Activated T-cell treated with anti-CD3 and anti-CD28 coated beads for 24 hours (primary cell): ENCODE measurements around the gene ATOH1.

Source experiments
- DNase-seq: peaks from one replicate; pipeline ENCODE4 v3.0.0-alpha.2; 2020; ENCODE audit warnings: low read depth

Gene ATOH1

DNA sequence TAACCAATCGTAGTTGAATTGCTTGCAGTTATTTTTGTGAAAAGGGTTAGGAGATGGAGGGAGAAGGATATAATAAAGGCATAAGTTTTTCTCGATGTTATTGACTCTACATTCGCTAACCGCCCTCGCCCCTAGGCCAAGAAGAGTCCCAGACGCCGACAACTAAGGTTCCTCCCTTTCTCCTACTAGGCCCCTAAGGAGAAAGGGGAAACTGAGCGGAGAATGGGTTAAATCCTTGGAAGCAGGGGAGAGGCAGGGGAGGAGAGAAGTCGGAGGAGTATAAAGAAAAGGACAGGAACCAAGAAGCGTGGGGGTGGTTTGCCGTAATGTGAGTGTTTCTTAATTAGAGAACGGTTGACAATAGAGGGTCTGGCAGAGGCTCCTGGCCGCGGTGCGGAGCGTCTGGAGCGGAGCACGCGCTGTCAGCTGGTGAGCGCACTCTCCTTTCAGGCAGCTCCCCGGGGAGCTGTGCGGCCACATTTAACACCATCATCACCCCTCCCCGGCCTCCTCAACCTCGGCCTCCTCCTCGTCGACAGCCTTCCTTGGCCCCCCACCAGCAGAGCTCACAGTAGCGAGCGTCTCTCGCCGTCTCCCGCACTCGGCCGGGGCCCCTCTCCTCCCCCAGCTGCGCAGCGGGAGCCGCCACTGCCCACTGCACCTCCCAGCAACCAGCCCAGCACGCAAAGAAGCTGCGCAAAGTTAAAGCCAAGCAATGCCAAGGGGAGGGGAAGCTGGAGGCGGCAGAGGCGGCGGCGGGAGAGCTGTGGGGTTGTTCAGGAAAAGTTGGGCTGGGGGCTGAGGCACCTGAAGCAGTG is 5.9 kb downstream of the ATOH1 start:
- no peak for DNase-seq

DNA sequence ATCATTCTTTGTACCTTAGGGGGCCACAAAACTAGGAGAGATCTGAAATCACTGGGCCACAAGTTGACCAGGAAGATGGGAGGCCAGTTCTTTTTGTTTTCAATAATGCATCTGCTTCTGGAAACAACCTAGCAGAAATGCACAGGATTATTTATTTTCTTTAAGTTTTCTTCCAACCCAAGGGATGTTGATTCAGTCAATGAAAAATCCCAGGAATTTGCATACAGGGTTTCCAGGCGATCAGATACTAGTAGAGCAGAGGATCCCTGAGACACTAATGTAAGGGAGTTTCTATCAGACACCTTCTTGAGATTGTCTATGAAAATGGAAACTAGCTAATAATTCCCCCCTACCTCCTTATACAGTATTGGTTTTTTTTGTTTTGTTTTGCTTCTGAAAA is 7.4 kb downstream of the ATOH1 start:
- DNase-seq = no peak

DNA sequence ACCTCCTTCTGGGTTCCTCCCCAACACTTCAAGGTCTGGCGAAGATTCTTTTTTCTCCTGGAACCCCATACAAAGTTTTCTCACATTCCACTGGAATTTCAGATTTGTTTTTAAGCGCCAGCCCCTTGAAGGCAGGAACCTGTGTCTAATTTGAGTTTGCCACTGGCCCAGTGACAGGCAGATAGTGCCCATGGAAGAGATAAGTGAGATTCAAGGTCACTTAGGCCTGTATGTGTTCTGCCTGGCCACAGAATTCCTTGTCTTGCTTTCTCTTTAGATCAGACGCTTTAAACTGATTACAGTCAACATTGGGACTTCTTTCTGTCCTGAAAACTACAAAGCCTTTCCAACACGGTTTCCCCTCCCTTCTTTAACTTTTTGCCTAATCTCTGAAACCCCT is 11.2 kb downstream of the ATOH1 start:
- no peak for DNase-seq

DNA sequence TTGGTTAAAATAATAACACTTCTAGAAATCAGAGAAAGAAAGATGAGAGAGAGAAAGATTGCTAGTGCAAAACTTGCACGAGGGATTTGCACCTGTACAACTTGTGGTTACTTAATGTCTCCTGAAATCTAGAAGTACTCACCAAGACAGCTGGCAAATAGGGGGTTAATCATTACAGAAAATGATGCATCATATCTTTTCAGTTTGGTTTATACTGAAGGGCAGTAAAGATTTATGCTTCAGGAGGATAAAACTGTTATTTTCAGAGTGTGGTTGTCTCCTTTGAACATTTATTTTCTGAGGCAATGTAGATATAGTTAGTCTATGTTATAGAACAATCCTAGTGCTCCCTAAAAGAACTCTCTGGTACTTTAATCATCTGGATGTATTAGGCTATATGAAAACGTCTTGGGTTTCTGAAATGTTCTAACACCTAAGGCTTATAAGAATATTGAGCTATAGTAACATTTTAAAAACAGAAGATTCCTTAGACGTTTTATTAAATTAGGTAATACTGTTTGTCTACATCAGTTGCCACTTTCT is 13.3 kb downstream of the ATOH1 start:
- DNase-seq = no peak

DNA sequence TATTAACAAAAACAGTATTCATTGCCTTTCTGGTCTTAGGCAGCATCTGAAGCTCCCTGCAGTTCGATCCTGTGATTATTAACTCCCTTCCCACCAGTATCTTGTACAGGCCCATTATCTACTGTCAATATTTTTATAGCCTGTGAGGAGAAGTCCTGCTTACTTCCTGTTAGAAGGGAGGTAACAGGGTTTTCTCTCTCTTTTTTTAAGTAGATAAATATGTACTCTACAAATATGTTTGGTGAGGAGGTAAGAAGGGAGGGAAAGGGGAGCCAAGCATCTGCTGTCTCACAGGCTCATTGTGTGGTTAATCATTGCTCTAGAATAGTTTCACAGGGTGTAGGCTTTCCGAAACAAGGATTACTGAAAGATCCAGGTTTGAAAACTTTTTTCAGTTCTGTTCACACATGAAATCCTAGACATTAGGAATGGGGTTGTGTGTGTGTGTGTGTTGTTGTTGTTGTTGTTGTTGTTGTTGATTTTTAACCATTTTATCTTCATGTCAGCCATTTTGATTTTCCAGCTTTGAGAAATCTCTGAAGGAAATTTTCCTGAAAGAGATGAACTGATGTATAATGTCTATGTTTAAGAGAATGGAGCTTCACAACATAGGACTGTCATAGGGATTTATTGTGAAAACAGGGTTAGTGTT is 14.2 kb downstream of the ATOH1 start:
- DNase-seq = no peak

DNA sequence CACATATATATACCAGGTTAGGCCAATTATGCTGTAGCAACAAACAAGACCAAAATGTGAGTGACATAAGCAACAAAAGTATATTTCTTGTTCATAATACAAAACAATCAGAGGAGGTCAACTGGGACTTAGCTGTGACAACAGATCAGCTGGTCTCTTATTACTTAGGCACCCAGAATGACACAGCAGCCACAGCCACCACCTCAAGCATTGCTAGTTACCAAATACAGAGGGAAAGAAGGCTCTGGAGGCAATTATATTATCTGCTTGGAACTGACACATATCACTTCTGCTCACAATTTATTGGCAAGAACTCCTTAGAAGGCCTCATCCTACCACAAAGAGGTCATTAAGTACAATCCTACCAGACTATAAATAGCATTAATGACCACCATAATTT is 15.2 kb downstream of the ATOH1 start:
- DNase-seq = no peak

DNA sequence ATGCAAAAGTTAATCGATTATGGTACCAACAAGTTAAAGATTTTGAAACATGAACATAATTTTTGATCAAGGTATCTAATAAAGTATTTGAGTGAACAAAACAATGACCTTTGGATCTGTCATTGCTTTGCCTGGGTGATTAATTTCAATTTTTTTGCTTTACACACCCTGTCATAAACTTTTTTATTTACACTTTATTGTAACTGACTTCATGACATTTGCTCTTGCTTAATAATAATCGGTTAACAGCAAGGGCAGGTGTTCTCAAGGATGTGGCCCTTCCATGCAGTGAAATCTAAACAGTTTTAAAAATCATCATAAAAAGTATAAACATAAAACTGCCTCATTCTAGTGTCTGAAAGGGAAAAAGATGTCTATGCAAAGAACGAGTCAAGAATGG is 24.1 kb downstream of the ATOH1 start:
- DNase-seq = no peak

DNA sequence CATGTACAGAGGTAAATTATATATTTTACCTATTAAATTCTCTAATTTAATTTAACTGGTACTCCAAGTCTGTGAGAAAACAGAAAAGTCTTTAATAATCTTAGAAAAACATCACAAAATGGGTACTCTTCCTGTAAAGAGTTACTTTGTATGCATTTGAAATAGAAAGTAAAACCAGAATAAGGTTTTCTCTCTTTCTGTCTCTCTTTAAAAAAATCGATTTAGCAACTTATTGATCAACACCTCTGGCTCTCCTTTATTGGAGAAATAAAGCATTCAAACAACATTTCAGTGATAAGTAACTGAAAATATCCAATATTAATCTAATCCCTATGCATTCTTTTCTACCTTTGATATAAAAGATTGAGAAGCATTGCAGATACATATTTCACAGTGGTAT is 27.4 kb downstream of the ATOH1 start:
- DNase-seq = no peak

DNA sequence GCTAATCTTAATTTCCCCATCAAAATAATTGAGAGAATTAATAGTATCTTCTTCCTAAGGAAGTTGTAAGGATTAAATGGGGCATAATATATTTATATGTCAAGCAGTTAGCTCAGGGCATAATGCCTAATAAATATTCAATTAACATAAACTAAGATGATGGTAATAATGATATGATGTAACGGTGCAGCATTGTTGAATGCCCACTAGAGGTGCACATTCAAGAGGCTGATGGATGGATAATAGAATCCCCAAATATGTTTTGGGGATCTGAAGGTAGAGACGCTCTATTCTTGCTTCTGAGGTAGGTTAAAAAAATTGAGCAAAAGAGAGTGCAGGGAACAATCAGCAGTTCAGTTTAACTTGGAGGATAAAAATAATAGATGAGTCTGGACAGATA is 37.1 kb downstream of the ATOH1 start:
- DNase-seq = no peak

DNA sequence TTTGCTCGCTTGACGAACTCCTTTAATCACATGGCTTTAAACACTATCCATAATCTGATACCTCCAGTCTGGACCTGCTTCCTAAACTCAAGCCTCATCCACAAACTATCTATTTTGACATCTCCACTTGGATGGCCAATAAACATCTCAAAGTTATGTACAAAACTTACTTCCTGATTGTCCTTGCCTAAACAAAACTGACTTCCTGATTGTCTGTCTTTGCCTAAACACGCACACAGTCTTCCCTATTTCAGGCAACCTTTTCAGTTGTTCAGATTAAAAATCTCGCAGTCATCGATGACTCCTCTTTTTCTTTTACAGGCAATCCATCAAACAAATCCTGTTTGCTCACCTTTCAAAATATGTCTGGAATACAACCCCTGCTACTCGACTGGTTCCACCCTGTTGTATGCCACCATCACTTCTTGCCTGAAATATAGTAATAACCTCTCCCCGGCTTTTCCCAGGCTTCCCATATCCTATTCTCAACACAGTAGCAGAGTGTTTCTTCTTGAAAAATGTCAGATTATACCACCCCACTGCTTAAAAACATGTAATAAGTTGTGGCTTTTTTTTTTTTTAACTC is 39.0 kb downstream of the ATOH1 start:
- DNase-seq = no peak

DNA sequence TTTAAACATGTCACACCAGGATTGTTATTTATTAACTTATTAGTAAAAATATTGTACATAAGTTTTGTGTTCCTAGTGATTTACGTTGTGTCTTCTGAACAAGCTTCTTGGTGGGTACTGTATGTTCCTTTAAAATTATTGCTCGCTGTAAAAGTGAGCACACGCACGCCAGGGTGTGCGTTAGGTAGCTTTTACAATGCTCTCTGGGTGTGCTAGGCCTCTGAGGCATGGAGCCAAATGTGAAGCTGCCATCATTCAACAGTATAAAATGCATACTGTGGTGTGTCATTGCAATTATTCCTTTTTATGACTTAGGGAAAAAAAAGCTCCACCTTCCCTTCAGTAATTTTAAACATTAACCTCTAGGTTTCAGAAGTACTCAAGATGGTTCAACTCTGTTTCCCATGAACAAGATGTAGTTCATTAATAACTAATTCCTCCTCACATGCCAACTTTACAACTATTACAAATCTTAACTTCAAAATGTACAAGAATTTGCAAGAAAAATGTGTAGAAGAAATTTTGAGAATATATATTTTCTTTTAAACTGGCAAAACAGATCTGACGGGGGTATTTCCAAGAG is 42.4 kb downstream of the ATOH1 start:
- DNase-seq = no peak

DNA sequence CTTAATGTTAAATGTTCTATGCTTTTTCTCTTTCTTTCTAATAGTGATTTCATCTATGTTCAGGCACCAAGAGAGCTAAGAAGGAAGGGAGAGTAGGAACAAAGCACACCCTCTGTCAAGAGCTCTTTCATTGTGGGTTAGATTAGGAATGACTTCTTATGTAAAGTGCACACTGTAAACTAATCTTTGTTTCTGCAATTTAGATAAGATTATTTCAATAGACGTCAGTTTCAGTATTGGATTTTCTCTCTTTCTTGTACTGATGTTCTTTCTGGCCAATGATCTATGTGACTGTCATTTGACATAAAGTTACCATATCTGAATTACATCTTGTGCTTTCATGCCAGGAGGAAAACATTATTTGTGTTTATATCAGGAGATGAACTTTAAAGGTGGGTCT is 48.2 kb downstream of the ATOH1 start:
- no peak for DNase-seq

DNA sequence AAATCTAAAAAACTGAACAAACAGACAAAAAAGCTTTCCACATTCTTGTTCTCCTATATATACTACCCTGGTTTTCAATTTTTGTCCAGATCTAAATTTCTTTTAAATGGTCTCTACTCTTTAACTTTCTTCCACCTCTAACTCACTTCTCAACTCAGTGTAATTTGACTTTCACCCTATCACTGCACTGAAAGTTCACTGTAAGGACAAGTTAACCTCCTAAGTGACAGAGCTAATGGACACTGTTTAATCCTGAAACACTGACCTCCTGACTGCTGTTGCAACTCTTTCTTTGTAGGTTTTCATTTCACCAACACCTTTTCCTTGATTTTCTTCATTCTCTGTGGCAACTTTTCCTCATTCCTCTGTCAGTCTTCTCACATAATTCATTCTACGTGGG is 50.0 kb downstream of the ATOH1 start:
- DNase-seq = no peak

DNA sequence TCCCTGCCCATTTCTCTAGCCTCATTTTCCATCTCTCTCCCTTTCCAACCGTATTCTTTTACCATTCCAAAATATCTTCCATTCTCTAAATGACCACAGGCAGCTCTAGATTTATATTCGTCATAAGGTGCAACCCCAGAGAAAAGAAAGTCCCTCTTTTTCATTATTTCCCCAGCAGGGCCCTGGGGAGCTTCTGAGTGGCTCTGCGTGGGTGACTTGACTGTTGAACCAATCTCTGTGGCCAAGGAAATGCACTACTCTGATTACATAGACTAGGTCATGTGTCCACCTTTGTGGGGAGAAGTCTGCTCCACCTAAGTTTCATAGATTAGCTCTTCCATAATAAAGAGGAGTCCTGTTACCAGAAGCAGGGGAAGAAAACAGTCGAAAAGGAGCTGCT is 51.4 kb downstream of the ATOH1 start:
- no peak for DNase-seq
